ENCODE data around the gene VAV1. TPM values are rescaled to one million over a fixed set of nuclear protein-coding genes. Genes with fewer than 3 reads are reported as not detected.
A peak's percentile ranks its signal among the peaks of the same experiment; 100 is the strongest.

VAV1 gene
- total and polyA plus RNA-seq, 2 experiments from 2014 or later = not detected

GRCh38 chr19:6733338-6734095, 39.0 kb upstream of the VAV1 start:
- in situ Hi-C loops (cut with MboI) = no loop called here
- peaks cover 11% of the 10 kb centered on the region for H3K79me2 ChIP-seq (ENCODE audit: insufficient read depth)
- H3K4me3 ChIP-seq = no peak overlapping the region
- H3K9me2 ChIP-seq (ENCODE audit: insufficient read depth) = no peaks in the 10 kb centered on the region
- peaks cover 17% of the 10 kb centered on the region for H3K4me1 ChIP-seq (ENCODE audit: insufficient read depth)
- no peaks in the 10 kb centered on the region for H3K36me3 ChIP-seq (ENCODE audit: low read depth)
- no peak for DNase-seq
- no peaks in the 10 kb centered on the region for H3K9me3 ChIP-seq (ENCODE audit: low read depth)
- no peak overlapping the region for H3K9ac ChIP-seq
- peaks cover 13% of the 10 kb centered on the region for H3F3A ChIP-seq (ENCODE audit: insufficient read depth)
- no peaks in the 10 kb centered on the region for H3K27me3 ChIP-seq (replicated peaks; ENCODE audit: insufficient read depth)
- 86 to 92% methylated on average over 22 to 29 of the region's 29 CpGs for WGBS, 2 experiments (ENCODE audit: low coverage in 1 of 2, low lambda C conversion rate in 2 of 2, missing lambda C conversion rate in 2 of 2)
- H3K4me2 ChIP-seq (ENCODE audit: unreplicated experiment) = no peak overlapping the region
- no peaks in the 10 kb centered on the region for H4K20me1 ChIP-seq (ENCODE audit: insufficient read depth)
- H2AFZ ChIP-seq = no peak overlapping the region
- no peak overlapping the region for H3K27ac ChIP-seq
- TF ChIP-seq EZH2phosphoT487 (IDR thresholded peaks at IDR 0.05; ENCODE audit: insufficient read depth, low read depth) (no peak), EZH2 (IDR thresholded peaks at IDR 0.05; ENCODE audit: insufficient read depth, poor library complexity, severe bottlenecking) (no peak)

- Histone ChIP-seq H3K9me2 (ENCODE audit: insufficient read depth) (no peaks in the 10 kb centered on the region), H3K27me3 (replicated peaks; ENCODE audit: insufficient read depth) (no peaks in the 10 kb centered on the region), H3K36me3 (ENCODE audit: low read depth) (no peaks in the 10 kb centered on the region), H3K4me2 (ENCODE audit: unreplicated experiment) (no peak overlapping the region), H4K20me1 (ENCODE audit: insufficient read depth) (no peaks in the 10 kb centered on the region), H3K27ac (no peak overlapping the region), H3K4me1 (ENCODE audit: insufficient read depth) (peaks cover 24% of the 10 kb centered on the region), H3K9me3 (ENCODE audit: low read depth) (no peaks in the 10 kb centered on the region), H3F3A (ENCODE audit: insufficient read depth) (peaks cover 18% of the 10 kb centered on the region), H3K79me2 (ENCODE audit: insufficient read depth) (peaks cover 11% of the 10 kb centered on the region), H3K4me3 (no peak overlapping the region), H2AFZ (no peak overlapping the region), H3K9ac (no peak overlapping the region)
- no peak for TF ChIP-seq EZH2phosphoT487 (IDR thresholded peaks at IDR 0.05; ENCODE audit: insufficient read depth, low read depth)
- in situ Hi-C loops (cut with MboI) = no loop called here
- no peak for DNase-seq
- WGBS, 2 experiments (ENCODE audit: low coverage in 1 of 2, low lambda C conversion rate in 2 of 2, missing lambda C conversion rate in 2 of 2) = 81% methylated on average over 18 to 19 of the region's 20 CpGs
Observed at GRCh38 chr19:6734096-6734696, 38.3 kb upstream of the VAV1 start.

GRCh38 chr19:6735181-6735911, 37.2 kb upstream of the VAV1 start:
- no peaks in the 10 kb centered on the region for H3K27me3 ChIP-seq (replicated peaks; ENCODE audit: insufficient read depth)
- H3K4me3 ChIP-seq = peak overlapping the region; percentile 99
- no peaks in the 10 kb centered on the region for H4K20me1 ChIP-seq (ENCODE audit: insufficient read depth)
- no peaks in the 10 kb centered on the region for H3K9me3 ChIP-seq (ENCODE audit: low read depth)
- H3K36me3 ChIP-seq (ENCODE audit: low read depth) = no peaks in the 10 kb centered on the region
- peaks cover 18% of the 10 kb centered on the region for H3F3A ChIP-seq (ENCODE audit: insufficient read depth)
- no peak overlapping the region for H2AFZ ChIP-seq
- H3K4me2 ChIP-seq (ENCODE audit: unreplicated experiment) = peak overlapping the region; percentile 98
- in situ Hi-C loops (cut with MboI) = no loop called here
- no peak overlapping the region for H3K27ac ChIP-seq
- TF ChIP-seq EZH2 (IDR thresholded peaks at IDR 0.05; ENCODE audit: insufficient read depth, poor library complexity, severe bottlenecking) (no peak), EZH2phosphoT487 (IDR thresholded peaks at IDR 0.05; ENCODE audit: insufficient read depth, low read depth) (no peak)
- no peak for DNase-seq
- WGBS, 2 experiments (ENCODE audit: low coverage in 1 of 2, low lambda C conversion rate in 2 of 2, missing lambda C conversion rate in 2 of 2) = 51 to 57% methylated on average over 15 of the region's 15 CpGs
- H3K4me1 ChIP-seq (ENCODE audit: insufficient read depth) = peaks cover 25% of the 10 kb centered on the region
- no peaks in the 10 kb centered on the region for H3K9me2 ChIP-seq (ENCODE audit: insufficient read depth)
- H3K79me2 ChIP-seq (ENCODE audit: insufficient read depth) = peaks cover 18% of the 10 kb centered on the region
- peak overlapping the region; percentile 90 for H3K9ac ChIP-seq

- Histone ChIP-seq H3K4me1 (ENCODE audit: insufficient read depth) (peaks cover 25% of the 10 kb centered on the region), H3F3A (ENCODE audit: insufficient read depth) (peaks cover 20% of the 10 kb centered on the region), H3K9me3 (ENCODE audit: low read depth) (no peaks in the 10 kb centered on the region), H3K27me3 (replicated peaks; ENCODE audit: insufficient read depth) (no peaks in the 10 kb centered on the region), H3K79me2 (ENCODE audit: insufficient read depth) (peaks cover 28% of the 10 kb centered on the region), H3K27ac (peak overlapping the region; percentile 77), H3K4me3 (peak overlapping the region; percentile 99), H3K9me2 (ENCODE audit: insufficient read depth) (no peaks in the 10 kb centered on the region), H2AFZ (peak overlapping the region; percentile 83), H3K9ac (peak overlapping the region; percentile 90), H3K36me3 (ENCODE audit: low read depth) (no peaks in the 10 kb centered on the region), H4K20me1 (ENCODE audit: insufficient read depth) (no peaks in the 10 kb centered on the region), H3K4me2 (ENCODE audit: unreplicated experiment) (peak overlapping the region; percentile 98)
- DNase-seq = peak; percentile 94
- 20 to 21% methylated on average over 24 to 25 of the region's 25 CpGs for WGBS, 2 experiments (ENCODE audit: low coverage in 1 of 2, low lambda C conversion rate in 2 of 2, missing lambda C conversion rate in 2 of 2)
- in situ Hi-C loops (cut with MboI) = no loop called here
- TF ChIP-seq EZH2 (IDR thresholded peaks at IDR 0.05; ENCODE audit: insufficient read depth, poor library complexity, severe bottlenecking) (no peak), EZH2phosphoT487 (IDR thresholded peaks at IDR 0.05; ENCODE audit: insufficient read depth, low read depth) (no peak)
Observed at GRCh38 chr19:6736169-6736916, 36.2 kb upstream of the VAV1 start.
